GM04503 (cell line): ENCODE data around the gene SLIT3.
"Not testable (repeated sequence)": the region's sequence is repeated elsewhere in the genome, so short reads cannot be mapped to it uniquely, and the experiment has no call there.

Source experiments
- DNase-seq: peaks from one replicate; pipeline ENCODE4 v3.0.0-alpha.2; 2012; ENCODE audit warnings: low read depth

Gene SLIT3

DNA sequence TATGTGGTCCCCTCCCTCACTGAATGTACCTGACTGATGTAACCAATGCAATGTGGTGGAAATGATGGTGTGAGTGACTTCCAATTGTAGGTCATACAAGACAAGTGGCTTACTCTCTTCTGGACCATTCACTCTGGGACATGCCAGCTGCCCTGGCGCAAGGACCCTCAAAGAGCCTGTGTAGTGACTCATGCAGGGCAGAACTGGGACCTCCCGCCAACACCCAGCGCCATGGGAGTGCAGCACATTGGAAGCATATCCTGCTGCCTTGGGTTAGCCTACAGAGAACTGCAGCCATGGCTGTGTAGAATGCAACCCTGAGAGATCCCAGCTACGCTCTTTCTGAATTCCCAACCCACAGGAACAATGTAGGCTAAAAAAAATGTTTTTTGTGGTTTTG, 631.8 kb downstream of the SLIT3 start:
- DNase-seq: no peak

DNA sequence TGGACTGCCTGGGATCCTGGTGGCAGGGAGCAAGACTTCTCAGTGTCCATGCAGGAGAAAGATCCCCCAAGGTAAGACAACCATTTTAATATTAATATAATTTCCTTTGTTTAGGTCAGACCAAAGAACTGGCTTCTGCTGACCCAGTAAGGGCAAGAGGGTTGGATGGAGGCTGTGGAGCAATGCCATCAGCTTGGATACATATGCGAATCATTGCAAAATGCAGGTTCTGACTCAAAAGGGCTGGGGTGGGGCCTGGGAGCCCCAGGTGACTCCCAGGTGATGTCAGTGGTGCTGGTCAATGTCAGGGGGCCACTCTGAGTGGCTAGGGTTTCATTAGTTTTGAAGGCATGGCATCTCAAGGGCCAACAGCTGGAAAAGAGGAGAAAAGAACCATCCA, 632.9 kb downstream of the SLIT3 start:
- DNase-seq: no peak

DNA sequence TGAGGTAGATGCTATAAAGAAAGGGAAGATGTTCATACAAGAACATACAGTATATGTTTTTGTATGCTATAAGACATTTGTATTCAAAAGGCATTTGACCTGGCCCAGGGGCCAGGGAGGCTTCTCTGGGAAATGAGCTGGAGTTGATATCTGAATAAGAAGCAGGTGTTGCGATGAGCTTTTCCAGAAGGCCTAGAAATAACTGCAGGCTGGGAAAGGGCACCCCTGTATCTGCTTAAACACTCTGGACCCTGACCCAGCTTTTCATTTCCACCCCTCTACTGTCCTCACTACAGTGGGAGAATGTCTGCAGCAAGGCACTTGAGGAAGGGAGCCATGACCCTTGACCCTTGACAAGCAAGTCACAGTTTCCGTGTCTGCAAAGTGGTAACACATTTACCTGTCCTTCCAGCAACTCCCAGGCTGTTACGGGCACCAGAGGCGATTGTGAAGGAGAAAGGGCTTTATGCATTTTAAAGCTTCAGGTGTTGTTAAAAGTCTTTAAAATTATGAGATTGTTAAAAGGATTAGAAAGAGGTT, 633.6 kb downstream of the SLIT3 start:
- no peak for DNase-seq

DNA sequence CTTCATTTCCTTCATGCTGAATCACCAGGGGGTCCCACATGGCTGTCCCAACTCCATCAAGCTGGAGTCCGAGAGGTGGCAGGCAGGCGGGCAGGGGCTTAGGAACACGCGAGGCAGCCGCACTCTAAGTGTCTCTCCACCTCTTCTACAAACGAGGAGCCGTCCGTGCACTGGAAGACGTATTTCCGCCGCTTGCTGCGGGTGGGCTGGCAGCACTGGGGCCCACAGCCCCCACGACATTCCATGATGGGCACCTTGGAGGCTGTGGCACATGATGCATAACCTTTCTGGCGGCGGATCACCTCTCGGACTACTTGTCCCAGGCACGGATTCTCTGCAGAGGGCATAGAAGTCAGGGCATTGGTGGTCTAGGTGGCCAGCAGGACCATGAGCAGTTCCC, 634.6 kb downstream of the SLIT3 start:
- DNase-seq: no peak

DNA sequence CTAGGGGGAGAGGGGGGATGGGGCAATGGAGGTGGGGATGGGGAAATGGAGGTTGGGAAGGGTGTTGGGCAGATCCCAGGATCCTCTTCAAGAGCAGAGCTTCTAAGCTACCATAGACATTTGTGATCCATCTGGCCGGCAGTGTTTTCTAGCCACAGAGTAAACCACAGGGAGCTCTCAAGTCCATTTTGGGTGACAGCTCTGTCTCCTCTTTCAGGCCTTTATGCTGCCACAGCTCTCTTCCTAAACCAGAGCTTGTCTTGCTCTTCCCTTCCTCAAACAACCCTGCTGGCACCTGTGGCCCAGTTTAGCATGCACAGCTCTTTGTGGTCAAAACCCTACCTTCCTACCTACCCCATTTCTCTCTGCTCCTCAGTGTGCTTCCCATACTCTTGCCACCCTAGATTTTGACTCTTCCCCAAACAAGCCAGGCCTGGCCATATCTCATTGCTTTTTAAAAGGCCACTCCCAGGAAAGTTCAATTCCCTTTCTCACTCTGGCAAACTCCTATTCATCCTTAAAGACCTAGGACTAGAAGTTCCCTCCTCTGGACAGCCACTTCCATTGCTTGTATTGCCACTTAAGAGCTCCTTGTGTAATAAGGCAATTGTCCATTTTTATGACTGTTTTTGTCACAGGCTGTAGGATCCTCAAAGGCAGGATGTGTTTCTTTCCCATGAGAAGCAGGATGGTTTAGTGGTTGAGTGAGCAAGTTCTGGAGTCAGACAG, 637.5 kb downstream of the SLIT3 start:
- DNase-seq: no peak

- no peak for DNase-seq
Measured at GRCh38 chr5:168661593-168662485, 639.1 kb downstream of the SLIT3 start.

DNA sequence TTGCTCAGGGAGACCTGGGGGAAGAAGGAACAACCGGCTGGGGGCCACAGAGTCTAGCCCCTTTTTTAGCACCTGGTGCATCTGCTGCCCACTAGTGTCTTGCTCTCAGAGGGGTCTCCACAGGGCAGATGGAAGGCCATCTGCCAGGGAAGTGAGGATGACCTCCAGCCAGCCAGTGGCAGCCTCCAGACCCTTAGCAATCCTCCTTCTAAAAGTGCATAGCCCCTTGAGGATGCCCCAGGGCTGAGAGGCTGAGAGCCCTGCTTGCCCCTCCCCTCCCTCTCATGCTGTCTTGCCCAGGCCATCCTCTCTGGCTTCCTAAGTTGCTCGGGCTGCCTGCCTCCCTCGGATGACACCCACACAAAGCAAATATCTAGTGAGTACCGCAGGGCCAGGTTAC, 640.2 kb downstream of the SLIT3 start:
- no peak for DNase-seq

GRCh38 chr5:168659286-168659847, 641.6 kb downstream of the SLIT3 start:
- no peak for DNase-seq

GRCh38 chr5:168658394-168658793, 642.5 kb downstream of the SLIT3 start:
- DNase-seq: no peak

DNA sequence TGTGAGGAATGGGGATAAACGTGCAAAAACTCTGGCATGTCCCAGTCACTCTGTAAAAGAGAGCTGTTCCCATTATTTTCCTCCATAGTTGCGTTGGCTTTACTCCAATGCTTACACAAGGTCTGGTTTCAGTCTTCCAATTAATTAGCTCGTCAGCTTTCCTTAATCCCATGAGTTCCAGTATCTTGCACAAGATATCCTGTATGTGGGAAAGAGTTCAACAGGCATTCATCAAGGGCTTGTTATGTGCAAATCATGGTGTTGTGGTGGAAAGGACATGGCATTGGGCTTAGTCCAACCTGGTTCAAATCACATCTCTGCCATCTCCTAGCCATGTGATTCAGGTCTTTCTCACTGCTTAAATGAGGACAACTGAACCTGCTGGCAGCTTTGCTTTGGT, 644.3 kb downstream of the SLIT3 start:
- DNase-seq: peak; percentile 57

DNA sequence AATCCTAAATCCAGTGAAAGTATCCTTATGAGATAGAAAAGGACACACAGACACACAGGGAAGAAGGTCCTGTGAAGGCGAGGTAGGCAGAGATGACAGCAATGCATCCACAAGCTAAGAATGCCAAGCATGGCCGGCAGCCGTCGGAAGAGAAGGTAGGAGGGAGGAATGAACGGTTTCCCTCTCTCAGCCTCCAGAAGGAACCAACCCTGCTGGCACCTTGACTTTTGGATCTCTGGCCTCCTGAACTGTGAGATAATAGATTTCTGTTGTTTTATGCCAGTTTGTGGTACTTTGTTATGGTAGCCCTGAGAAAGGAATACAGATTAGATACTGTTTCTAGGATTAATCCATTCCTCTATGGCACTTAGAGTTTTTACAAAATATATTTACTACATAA, 645.6 kb downstream of the SLIT3 start:
- no peak for DNase-seq

DNA sequence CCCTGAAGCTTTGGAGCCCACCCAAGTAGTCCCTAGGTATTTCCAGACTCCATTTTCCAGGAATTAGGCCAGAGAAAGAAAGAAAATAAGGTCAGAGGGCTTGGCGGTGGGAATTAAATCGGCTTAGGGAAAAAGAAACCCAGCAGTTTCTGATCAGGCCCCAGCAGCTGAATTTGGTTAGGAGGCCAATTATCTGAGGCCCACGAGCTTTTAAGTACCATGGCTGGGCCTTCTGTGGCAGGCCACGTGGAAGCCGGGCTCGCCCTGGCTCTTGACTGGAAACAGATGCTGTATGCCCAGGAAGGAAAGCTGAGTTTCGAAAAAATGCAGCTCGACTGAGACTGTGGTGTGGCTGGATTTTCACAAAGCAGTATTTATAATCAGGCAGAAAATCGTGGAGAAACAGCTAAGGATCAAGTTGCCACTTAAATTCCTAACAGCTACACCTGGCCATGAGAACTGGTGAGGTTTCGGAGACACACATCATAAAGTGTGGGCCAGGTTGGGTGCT, 646.7 kb downstream of the SLIT3 start:
- DNase-seq: peak; percentile 48

- no peak for DNase-seq
Measured at GRCh38 chr5:168653626-168654025, 647.3 kb downstream of the SLIT3 start.

GRCh38 chr5:168651648-168652047, 649.3 kb downstream of the SLIT3 start:
- DNase-seq: peak; percentile 72

DNA sequence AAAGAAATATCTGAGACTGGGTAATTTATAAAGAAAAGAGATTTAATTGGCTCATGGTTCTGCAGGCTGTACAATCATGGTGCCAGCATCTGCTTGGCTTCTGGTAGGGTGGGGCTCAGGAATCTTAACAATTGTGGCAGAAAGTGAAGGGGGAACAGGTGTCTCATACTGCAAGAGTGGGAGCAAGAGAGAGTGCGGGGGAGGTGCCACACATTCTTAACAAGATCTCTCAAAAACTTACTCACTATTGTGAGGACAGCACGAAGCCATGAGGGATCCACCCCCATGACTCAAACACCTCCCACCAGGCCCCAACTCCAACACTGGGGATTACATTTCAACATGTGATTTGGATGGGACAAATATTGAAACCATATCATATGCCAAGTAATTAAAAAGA, 651.6 kb downstream of the SLIT3 start:
- no peak for DNase-seq

GRCh38 chr5:168648576-168648975, 652.4 kb downstream of the SLIT3 start:
- no peak for DNase-seq

DNA sequence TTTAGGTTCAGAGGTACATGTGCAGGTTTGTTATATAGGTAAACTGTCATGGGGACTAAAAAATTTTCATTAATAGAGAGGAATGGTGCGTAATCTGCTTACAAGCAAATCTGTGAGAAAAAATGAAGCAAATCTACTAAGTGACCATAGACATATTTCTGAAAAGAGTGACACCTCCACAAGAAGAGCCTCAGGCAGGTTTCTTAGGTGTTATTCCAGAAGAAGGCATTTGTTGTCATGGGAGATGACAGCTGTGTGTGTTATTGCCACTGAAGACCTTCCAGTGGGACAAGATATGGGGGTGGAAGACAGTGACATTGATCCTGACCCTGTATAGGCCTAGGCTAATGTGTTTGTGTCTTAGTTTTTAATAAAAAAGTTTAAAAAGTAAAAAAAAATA, 652.9 kb downstream of the SLIT3 start:
- no peak for DNase-seq

DNA sequence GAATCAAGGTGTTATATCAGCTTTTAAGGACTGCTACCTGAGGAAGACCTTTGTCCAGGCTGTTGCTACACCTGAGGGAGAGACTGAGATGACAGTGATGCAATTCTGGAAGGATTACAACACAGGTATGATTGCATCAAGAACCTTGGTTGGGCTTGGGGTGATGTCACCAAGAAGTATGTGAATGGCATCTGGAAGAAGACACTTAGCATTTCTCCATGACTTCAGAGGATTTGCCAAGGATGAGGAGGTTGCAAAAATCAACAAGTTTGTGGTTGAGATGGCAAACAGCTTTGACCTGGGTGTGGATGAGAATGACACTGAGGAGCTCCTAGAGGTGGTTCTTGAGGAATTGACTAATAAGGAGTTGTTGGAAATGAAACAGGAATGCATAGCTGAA, 653.9 kb downstream of the SLIT3 start:
- DNase-seq: peak; percentile 83

DNA sequence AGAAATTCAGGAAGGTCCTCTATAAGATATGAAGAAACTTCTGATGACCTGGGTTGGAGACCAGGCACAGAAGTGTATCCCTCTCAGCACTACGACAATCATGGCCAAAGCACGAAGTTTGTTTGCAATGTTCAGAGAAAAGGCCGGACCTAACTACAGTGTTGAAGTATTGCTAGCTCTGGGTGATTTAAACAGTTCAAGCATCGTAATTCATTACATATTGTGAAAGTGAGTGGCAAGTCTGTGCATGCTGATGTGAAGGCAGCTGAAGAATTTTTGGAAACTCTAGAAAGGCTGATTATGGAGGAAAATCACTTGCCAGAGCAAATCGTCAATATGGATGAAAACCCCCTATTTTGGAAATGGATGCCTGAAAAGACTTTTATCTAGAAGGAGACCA, 654.6 kb downstream of the SLIT3 start:
- no peak for DNase-seq

- DNase-seq: no peak
Measured at GRCh38 chr5:168645195-168645594, 655.7 kb downstream of the SLIT3 start.

GRCh38 chr5:168642019-168642418, 658.9 kb downstream of the SLIT3 start:
- no peak for DNase-seq

DNA sequence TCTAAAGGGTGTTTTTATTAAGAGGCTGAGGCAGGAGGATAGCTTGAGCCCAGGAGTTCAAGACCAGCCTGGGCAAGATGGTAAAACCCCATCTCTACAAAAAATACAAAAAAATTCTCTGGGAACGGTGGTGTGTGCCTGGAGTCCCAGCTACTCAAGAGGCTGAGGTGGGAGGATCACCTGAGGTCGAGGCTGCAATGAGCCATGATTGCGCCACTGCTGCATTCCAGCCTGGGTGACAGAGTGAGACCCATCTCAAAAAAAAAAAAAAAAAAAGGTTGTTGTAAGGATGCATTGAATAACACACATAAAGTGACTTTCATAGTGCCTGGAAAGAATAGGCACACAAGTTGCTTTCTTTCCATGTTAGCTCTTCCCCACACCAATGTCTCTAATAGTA, 662.1 kb downstream of the SLIT3 start:
- not testable (repeated sequence) for DNase-seq

DNA sequence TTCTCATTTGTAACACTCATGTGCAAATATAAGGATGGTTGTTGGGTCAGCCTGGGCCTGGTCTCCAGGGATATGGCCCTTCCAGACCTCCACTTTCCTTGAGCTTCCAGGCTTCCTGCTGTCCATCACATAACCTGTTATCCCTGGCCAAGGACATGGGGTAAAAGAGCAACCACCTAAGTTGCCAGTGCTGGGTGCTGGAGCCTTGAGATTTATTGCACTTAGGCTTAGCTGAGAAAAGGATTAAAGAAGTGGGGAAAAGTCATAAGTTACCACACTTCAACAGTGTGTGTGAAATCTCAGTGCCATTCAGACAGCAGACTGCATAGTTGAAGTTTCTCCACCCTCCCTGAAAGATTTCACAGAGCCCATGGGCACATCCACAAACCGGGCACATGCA, 663.1 kb downstream of the SLIT3 start:
- no peak for DNase-seq
